Dermis microvascular lymphatic vessel endothelial cell (primary cell): ENCODE measurements around the gene CORIN. TPM values are rescaled to one million over a fixed set of nuclear protein-coding genes. Genes with fewer than 3 reads are reported as not detected.

Experiments
- DNase-seq, 2 donors: peaks; one replicate each; pipeline versions ENCODE4 v3.0.0 to v3.0.0-alpha.2; 2010; ENCODE audit warnings: low read depth in 2 of 2
- total RNA-seq: library from RNA; depleted of rRNA; stranded (reverse); fragments of >200 nt; gene quantifications from 2 replicates; pipeline ENCODE4 v1.2.1, GENCODE V29; 2014

Gene CORIN
- under 0.01 TPM in 2 replicates for total RNA-seq

- DNase-seq = no peak
Observed at GRCh38 chr4:47837908-47838294, at the start of gene CORIN. Gene CORIN (minus strand): TSS chr4:47838067. CDS start chr4:47837949, 118 bp downstream.

DNA sequence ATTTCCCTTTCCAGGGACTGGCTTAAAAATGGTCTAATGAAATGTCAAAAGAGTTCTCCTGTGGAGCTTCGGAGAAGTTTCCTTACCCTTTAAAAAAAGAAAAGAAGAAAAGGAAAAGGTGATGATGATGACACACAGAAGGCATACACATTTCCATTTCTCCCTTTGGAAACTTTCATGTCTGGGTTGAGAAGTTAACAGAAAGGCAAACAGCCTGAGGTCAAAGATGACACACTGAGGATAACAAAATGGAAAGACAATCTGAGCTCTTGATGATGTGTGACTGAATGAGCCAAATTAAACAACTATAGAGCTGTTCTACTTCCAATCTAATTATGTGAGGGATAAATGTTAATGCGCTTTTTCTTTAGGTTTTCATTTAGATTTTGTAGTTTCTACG, 44.4 kb upstream of the CORIN start:
- peak in 1 of 2 donors; percentile 2 for DNase-seq

DNA sequence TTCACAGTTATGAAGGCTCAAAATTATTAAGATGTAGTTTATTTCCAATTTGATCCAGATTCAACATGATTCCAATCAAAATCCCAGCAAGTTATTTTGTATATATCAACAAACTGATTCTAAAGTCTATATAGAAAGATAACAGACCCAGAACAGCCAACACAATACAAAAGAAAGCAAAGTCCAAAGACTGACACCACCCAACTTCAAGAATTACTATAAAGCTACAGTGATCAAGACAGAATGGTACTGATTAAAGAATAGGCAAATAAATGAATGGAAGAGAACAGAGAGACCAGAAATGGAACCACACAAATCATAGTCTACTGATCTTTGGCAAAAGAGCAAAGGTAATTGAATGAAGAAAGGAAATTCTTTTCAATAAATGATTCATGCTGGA, 41.6 kb upstream of the CORIN start:
- no peak for DNase-seq

DNA sequence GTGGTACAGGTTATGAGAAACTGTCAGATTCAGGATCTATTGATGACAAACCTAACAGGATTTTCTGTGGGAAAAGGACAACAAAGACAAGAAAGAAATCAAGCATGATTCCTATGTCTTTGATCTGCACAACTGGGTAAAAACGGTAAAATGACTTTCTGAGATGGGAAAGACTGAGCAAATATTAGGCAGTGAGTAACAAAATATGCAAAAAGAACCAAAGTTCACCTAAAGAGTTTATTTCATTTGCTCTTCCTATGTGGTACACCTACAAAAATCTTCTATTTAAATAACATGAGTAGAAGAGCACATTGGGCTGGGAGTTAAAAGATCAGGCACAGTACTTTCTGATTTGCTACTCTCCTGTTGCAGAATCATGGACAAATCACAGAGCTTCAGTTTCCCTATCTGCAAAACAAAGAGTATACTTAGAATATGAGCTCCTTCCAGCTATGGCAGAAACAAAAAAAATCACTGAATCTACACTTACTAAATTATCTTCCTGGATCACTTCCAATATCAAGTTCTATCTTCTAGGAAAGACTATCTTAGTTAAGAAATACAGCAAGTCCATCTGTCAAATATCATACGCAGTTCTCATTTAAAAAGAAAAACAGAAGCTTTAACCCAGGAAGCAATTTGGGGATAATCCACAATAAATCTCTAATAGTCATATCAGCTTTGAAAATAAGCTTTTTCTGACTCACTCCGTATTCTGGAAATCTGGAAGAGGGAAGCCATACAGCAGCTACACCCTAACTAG, 39.1 kb upstream of the CORIN start:
- no peak for DNase-seq

DNA sequence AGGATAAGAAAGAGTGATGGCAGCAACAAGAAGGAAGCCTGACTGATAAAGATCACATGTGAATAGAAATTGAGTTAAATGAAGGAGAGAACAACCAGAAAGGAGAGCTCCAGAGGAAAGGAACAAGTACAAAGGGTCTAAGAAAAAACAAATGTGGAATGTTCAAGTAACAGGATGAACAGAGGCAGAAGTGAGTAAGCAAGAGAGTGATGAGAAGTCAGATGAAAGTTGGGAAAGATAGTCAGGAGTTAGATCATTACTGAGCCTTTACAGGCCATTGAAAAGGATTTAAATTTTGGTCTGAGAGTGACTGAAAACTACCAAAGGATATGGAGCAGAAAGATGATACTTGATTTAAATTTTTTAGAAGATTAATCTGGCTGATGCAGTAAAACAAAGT, 38.4 kb upstream of the CORIN start:
- DNase-seq = no peak

- DNase-seq = no peak
Observed at GRCh38 chr4:47873877-47874541, 36.1 kb upstream of the CORIN start.

GRCh38 chr4:47863486-47863885, 25.6 kb upstream of the CORIN start:
- no peak for DNase-seq

DNA sequence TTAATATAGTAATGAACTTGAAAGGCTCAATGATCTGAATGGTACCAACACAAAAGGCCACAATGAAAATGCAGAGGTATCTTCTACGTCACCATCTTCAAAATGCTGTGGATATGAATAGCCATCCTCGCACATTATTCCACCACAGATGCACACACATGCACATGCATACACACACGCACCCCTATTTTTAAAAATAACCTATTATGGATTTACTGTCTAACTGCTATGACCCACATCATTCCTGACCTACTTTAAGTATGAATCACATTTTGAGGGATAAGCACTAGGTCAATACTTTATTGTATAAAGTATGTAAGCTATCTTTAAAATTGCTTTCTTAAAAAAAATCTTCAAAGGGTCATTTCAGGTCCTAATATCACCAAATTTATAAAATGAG, 24.4 kb upstream of the CORIN start:
- DNase-seq = no peak

DNA sequence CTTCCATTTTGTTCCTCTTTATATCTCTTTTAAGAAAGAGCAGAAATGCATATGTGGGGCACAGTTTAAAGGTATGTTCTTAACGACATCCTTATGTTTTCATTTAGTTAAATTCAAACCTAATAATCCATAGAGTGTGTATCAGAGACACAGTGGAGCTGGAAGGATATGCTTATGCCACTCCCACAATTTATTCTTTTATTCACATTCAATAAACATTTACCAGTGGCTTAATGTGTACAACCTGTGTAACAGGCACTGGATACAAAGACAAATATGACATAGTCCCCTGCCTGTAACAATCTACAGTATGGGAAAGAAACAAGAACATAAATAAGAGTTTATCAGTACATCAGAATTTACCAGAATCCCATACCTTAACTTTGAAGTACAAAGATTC, 22.4 kb upstream of the CORIN start:
- no peak for DNase-seq

DNA sequence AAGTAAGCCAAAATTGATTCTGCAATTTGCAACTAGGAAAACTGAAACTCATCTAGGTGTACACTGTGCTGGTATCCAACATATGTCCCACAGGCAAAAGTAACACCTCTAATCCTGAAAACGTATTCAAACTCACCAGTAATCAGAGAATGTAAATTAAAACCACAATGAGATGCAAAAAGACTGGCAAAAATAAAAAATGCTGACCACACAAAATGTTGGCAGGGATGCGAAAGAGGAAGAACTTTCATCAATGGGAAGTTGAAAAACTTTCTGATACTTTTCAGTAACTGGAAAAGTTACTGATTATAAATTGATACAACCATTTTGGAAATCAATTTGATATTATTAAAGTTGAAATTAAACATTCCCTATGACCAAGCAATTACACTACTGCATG, 20.1 kb upstream of the CORIN start:
- no peak for DNase-seq

- no peak for DNase-seq
Observed at GRCh38 chr4:47856713-47857112, 18.8 kb upstream of the CORIN start.

DNA sequence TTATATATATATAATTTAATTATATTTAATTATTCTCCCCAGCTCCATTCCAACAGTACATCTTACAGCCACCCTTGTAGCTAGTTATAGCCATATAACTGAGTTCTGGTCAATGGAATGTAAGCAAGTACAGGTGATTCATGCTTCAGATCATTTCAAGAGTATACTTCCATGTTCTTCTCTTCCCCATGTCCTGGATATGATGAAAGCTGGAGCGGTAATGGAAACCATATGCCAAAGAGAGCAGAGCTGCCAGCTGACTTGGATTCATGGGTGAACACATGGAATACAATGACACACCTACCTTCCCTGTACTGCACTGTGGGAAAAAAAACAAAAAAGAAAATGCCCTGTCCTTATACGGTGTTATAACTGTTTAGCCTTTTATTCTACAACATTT, 17.5 kb upstream of the CORIN start:
- DNase-seq = no peak

DNA sequence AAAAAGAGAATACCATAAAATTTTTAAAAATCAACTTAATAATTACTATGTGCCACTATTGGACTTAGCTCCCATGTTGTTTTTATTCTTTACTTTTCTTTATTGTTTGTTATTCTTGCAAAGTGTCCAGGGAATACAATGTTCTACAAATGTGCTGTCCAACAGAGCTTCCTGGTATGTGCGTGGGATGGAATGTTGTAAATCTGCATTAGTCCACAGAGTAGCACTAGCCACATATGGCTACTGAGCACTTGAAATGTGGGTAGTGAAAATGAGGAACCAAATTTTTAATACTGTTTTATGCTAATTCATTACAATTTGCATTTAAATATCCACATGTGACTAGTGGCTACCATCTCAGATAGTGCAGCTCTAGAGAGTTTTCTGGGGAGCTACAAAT, 14.3 kb upstream of the CORIN start:
- DNase-seq = peak; percentile 56 to 78

DNA sequence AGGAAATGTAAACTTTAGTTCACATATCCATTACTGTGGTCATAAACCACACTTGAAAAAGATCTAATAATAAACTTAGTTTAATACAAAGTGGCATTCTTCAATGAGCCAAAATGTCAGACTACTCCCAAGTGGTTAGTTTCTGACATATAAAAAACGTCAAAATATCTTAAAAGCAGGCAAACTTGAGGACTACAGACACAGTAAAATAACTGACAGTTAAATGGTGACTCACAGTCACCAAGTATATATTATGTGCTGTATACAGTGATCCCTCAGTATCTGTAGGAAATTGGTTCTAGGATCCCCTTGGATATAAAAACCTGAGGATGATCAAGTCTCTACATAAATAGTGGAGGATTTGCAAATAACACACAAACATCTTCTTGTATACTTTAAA, 11.6 kb upstream of the CORIN start:
- DNase-seq = no peak

- no peak for DNase-seq
Observed at GRCh38 chr4:47848041-47848440, 10.2 kb upstream of the CORIN start.

DNA sequence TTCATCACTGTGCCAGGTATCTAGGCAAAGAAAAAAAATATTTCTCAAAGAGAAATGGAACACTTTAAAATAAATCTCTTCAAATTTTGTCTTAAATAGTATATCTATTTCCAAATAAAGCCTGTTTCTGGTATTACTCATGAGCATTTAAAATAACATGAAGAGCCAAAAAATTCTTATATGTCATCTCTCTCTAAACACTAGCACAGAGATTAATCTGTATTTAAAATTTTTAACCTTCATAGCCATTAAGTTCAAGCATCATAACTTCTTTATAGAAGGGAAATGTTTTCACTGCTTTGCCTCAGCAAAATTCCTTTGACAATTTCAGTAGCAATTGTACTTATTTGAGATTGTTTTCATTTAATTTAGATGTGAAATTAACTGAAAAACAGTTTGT, 5.1 kb upstream of the CORIN start:
- DNase-seq = no peak

DNA sequence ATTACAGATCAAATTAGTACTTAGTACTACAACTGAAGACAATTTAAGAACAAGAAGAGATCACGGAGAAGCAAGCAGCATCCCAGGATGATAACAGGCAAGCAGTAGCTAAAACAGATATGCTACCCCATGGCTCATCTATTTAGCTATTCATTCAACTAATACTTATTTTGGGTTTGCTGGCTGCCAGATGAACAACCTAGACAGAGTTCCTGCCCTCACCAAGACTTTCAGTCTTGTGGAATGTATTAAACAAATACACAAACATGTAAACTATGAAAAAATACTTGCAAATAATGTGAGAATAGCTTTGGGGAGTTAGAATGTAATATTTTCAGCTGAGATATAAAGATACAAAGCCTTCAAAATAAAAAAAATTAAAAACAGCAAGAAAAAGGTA, 2.4 kb upstream of the CORIN start:
- DNase-seq = no peak

- DNase-seq = peak in 1 of 2 donors; percentile 7
Observed at GRCh38 chr4:47839259-47839658, 1.4 kb upstream of the CORIN start.

- DNase-seq = no peak
Observed at GRCh38 chr4:47838445-47838844, 578 bp upstream of the CORIN start.

DNA sequence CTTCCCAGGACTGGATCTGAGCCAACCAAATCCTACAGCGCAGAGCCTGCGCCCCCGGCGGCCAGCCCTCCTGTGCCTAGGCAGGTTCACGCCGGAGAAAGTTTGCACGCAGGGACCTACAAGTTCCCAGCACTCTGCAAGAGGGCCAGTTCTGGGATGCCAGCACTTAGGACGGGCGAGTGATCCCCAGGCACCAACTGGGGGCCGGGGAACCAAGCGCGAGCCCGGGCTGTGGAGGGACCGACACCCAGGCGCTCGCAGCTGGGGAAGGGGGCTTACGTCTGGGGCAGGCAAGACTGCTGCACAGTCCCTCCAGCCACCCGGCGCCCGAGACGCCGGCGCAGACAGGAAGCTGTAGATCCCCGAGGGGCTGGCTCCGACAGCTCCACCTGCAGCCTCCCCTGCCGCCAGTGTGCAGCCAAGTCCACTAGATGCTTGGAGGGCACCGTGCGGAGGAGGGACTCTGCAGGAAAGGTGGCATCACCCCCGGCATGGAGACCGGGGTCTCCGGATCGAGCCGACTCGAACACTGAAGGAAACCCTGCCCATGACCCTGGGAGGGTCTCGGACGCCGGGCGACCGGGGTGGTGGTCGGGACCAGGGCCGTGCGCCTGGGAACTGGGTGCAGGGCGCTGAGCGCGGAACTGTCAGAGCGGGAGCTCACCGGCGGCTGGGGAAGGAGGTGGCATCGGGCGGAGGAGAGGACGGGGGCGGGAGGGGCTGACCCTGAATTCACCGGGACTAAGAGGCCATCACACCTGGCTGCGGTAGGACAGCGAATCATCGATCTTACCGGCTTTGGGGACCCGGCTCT, 566 bp downstream of the CORIN start:
- peak in 1 of 2 donors; percentile 27 for DNase-seq

DNA sequence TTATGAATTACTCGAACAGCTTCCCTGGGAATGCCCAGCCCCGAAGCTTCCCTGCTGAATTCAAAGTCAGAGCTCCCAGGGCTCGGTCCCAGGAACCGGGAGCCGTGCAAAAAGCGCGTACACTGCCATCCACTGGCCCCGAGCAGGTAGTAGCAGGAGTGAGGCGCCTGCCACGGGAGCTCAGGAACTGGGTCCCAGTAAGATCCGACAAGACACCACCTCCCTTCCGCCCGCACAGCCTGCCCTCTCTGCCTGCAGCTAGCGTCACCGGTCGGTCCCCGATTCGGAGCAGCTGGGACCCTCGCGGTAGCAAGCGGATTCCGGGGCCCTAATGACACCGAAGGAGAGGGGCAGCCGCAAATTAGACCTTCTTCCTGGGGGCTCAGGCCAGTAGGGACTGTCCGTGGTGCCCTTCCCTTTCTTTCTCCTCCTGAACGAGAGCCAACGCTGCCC, 1.2 kb downstream of the CORIN start:
- DNase-seq = peak; percentile 24 to 59

DNA sequence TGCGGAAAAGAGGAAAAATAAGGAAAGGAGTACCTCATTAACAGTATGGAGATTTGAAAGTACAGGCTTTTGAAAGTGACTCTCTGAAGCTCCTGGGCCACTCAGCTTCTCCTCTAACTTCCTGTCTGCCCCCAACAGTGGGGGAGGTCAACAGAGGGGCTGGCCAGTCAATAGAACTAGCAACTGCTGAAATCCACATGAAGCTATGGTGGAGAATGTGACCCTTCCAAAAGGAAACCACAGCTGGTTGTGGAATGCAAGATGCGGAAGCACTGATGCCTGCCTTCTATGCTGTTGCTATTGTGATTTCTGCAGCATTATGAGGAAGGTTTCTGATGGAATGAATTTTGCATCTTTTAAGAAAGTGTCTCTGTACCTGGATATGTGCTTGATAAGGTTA, 2.4 kb downstream of the CORIN start:
- DNase-seq = no peak
